H1 (cell line): ENCODE results near the gene ARL2. TPM values are rescaled to one million over a fixed set of nuclear protein-coding genes. Genes with fewer than 3 reads are reported as not detected.

ENCODE experiments used
- ASH2L ChIP-seq: fragments of 200-600, 300-600 bp; sonication (generic); IDR thresholded peaks from one replicate; pipeline ENCODE4 v1.7.1; 2017; ENCODE audit warnings: low read length
- CHD1 ChIP-seq: IDR thresholded peaks from 2 replicates; pipeline ENCODE4 v1.6.1; 2012; ENCODE audit warnings: low read depth, low read length, improper control_type of control experiment
- JUN ChIP-seq: IDR thresholded peaks from 2 replicates; pipeline ENCODE4 v1.6.1; 2011; ENCODE audit warnings: low read depth, mild to moderate bottlenecking, improper control_type of control experiment, low read length
- NANOG ChIP-seq: IDR thresholded peaks from 2 replicates; pipeline ENCODE4 v1.6.1; 2011; ENCODE audit warnings: low read length, low read depth, mild to moderate bottlenecking, inconsistent platforms; ENCODE audit not compliant: insufficient read depth, poor library complexity, severe bottlenecking
- SRF ChIP-seq: IDR thresholded peaks from 2 replicates; pipeline ENCODE4 v1.6.1; 2011; ENCODE audit warnings: mild to moderate bottlenecking, low read depth, low read length, moderate library complexity
- TAF1 ChIP-seq: IDR thresholded peaks from 2 replicates; pipeline ENCODE4 v1.6.1; 2011; ENCODE audit warnings: mild to moderate bottlenecking, low read depth, low read length
- polyA plus RNA-seq, 7 experiments: library from polyadenylated mRNA; depleted of rRNA in 3 of 7; stranded (reverse) in 5 of 7; unstranded in 2 of 7; fragments of >200 nt in 5 of 7; fragments of 200-250 nt in 2 of 7; gene quantifications; 1 replicate in 5 of 7; 2 replicates in 1 of 7; 4 replicates in 1 of 7; pipeline versions ENCODE4 v1.2.1 to v1.2.3, GENCODE V29; 2011 to 2013; ENCODE audit warnings: missing spikeins in 2 of 7, mixed read lengths in 2 of 7
- total RNA-seq: library from RNA; stranded (reverse); fragmentation: NEBNext Ultra II Directional; extraction: Animal tissue kit (Norgen Biotek cat#: 25700); gene quantifications from 2 replicates; pipeline ENCODE4 v1.2.1, GENCODE V29; 2021

The ARL2 gene
- total and polyA plus RNA-seq, 2 of the 8 experiments (the other 6 are each of a cell fraction or from before 2014, with no cell fraction given), result 186 to 535 TPM

- no peak for TF ChIP-seq ASH2L
- TF ChIP-seq NANOG, result no peak
- TF ChIP-seq CHD1, result no peak
- no peak for TF ChIP-seq SRF
- no peak for TF ChIP-seq JUN
- TF ChIP-seq TAF1, result no peak
Measured at GRCh38 chr11:65036931-65037330, 23.0 kb downstream of the ARL2 start (continued).
